Stimulated activated CD8-positive, alpha-beta memory T cell treated with anti-CD3 and anti-CD28 coated beads, Interleukin-7, amount 100 ng/mL, for 48 hours (primary cell): Measurements from ENCODE around the gene CAMTA1.

Source experiments
- DNase-seq, 2 donors: peaks; one replicate each; pipeline ENCODE4 v3.0.0-alpha.2; 2020; ENCODE audit warnings: low read depth in 1 of 2; ENCODE audit errors: extremely low read depth in 1 of 2

Gene CAMTA1

DNA sequence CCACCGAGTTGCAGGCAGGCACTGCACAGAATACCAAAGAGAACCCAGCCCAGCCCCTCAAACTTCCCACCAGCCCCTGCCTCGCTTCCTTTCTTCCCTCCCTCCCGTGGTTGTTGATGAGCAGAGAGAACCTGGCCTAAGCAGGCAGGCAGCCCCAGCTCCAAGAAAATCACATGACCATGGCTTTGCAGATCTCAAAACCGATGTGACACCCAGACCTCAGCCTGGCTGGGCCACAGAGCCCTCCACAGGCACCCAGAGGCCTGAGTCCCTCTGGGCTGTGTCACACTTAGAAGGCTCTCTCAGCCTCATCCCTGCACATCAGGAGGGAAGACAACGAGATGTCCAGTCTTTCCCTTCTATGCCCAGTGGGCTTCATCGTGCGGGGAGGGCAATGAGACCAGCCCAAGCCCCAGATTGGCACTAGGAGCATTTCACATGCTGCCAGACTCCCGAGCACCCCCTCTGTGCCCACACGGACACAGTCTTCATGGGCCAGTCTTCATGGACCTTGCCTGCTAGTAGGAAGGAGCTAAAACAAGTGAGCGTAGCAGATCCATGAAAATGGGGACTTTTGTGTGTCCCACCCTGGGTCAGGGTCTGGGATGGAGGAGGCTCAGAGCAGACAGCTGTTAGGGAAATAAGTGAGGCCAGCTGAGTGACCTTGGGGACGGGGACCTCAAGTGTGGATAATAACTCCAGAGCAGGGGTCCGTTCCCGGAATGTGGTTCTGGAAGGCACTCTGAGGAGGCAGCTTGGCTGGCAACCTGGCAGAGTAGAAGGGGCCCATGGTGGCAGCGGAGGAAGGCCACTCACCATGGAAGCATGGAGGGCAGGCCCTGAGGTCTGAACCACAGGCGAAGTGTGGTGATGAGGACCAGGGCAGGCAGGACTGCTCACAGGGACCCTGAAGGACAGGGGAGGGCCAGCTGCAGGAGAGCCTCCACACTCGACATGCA is 781.4 kb downstream of the CAMTA1 start:
- no peak for DNase-seq

DNA sequence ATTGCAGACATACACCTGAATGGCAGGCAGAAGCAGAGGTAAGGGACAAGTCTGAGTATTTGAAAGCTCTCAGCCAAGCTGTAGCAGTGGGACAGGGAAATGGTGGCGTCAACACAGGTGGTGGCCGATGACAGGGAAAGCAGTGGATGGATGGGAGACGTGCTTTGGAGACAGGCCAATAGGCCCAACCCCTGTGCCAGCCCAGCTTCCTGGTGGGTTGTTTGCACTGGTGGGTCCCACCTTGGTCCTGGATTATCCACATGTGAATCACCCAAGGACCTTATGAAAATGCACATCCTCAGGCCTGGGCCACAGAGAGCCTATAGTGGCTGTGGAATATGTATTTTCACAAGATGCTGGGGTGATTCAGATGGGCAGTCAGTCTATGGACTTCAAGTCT is 782.1 kb downstream of the CAMTA1 start:
- DNase-seq = no peak

DNA sequence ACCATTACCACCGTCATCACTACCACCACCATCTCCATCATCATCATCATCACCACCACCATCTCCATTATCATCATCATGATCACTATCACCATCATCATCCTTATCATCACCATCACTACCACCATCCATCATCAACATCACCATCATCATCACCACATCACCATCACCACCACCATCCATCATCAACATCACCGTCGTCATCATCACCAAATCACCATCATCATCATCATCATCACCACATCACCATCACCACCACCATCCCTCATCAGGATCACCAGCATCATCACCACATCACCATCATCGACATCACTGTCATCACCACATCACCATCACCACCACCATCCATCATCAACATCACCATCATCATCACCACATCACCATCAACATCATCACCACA is 782.8 kb downstream of the CAMTA1 start:
- no peak for DNase-seq

DNA sequence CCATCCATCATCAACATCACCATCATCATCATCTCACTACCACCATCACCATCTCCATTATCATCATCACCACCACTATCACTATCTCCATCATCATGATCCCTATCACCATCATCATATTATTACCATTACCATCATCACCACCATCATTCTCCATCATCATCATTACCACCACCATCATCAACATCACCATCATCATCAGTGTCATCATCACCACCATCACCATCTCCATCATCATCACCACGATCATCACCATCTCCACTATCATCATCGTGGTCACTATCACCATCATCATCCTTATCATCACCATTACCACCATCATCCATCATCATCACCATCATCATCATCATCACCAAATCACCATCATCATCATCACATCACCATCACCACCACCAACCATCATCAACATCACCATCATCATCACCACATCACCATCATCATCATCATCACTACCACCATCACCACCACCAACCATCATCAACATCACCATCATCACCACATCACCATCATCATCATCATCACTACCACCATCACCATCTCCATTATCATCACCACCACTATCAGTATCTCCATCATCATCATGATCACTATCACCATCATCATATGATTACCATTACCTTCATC is 783.8 kb downstream of the CAMTA1 start:
- no peak for DNase-seq

DNA sequence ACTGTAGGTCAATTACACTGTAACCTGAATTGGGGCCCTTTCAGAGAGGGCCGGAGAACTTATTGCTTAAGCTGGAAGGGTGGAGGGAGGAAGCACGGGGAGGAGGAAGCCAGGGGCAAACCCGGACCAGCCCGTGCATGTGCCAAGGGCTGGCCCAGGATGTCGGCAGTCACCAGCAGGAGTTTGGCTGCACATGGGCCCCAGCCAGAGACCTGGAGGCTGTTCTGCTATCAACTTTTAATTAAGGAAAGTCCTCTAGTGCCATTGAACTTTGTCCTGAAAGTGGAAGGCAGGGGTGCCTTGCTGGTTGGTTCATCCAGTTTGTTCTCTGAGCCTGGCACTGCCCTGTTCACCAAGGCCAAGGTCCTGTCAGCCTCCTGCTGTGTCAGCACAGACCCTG is 785.1 kb downstream of the CAMTA1 start:
- no peak for DNase-seq

DNA sequence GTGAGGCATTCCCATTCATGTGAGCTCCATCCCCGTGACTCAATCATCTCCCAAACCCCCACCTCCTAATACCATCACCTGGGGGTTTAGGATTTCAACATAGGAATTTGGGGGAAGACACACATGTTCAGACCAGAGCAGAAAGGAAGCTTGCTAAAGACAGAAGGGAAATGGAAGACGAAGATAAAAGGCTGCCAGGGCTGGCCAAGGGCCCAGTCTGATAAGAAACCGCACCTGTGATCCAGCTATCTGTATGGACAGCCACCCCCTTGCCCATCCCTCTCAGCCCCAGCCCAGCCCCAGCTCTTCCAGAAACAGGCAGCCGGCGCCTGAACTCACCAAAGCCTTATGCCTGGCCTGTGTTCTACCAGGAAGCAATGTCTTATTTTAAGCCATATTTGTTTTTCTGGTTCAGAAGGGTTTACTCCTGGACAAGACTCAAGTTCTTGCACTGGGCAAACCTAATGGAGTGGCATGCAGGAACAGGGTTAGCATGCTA is 787.4 kb downstream of the CAMTA1 start:
- no peak for DNase-seq

DNA sequence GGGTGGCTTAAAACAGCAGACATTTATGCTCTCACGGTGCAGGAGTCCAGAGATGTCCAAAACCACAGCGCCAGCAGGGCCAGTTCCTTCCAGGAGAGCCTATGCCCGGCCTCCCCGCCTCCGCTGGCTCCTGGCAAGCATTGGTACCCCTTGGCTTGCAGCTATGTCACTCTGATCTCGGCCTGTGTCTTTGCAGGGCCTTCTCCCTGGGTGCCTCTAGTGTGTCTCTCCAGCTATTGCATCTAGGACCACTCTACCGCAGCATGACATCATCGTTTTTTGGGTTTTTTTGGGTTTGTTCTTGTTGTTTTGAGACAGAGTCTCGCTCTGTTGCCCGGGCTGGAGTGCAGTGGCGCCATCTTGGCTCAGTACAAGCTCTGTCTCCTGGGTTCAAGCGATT is 788.2 kb downstream of the CAMTA1 start:
- no peak for DNase-seq

DNA sequence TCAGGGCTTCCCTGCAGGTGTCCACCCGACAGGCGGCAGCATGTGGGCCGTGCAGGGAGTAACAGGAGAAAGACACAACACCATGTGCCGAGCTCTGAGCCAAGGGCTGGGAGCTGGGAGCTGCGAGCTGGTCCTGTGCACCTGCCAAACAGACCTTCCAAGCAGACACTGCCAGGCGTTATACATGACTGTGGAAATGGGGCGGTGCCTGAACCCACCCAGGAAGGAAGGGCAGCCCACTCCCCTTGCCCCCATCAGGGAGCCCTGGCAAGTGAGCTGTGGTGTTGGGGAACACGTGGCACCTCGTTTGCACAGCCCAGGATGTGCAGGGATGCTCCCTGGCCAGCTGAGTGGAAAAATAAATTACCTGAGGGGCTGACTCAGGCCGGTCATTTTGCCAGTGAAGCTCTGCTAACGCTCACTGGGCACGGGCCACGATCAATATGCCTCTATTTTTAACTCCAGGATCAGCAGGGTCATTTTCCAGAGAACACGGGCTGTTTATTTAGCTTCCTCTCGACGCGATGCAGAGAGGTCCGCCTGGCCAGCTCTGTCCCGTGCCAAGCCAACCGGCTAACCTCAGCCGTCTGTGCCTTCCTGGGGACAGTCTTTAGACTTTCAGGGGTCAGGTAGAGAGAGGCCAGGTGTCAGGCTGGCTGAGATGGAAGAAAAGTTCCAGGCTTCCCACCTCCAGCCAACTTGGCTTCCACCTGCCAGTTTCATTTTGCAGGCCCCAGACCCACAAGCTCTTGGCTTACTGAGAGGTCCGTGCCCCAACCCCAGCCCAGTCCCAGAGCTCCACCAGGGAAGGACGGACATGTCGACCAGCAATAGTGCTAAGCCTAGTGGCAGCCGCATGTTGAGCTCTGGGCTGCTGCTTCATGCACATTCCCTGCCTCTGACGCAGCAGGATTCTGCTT is 789.1 kb downstream of the CAMTA1 start:
- no peak for DNase-seq

DNA sequence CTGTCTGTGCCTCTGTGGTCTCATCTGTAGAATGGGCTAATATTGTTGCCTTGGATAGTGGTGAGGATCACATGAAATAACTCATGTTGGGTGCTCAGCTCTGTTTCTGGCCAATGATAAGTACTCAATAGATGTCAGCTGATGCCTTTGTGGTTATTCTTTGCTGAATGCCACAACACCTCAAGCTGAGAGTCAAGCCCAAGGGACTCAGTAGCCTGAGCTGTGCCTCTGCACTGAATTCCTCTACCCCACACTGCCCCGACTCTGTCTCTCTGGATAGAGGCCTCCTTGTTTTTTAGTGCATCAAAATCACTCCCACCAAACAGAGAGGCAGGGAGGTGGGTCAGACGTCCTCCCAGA is 789.8 kb downstream of the CAMTA1 start:
- DNase-seq = no peak

DNA sequence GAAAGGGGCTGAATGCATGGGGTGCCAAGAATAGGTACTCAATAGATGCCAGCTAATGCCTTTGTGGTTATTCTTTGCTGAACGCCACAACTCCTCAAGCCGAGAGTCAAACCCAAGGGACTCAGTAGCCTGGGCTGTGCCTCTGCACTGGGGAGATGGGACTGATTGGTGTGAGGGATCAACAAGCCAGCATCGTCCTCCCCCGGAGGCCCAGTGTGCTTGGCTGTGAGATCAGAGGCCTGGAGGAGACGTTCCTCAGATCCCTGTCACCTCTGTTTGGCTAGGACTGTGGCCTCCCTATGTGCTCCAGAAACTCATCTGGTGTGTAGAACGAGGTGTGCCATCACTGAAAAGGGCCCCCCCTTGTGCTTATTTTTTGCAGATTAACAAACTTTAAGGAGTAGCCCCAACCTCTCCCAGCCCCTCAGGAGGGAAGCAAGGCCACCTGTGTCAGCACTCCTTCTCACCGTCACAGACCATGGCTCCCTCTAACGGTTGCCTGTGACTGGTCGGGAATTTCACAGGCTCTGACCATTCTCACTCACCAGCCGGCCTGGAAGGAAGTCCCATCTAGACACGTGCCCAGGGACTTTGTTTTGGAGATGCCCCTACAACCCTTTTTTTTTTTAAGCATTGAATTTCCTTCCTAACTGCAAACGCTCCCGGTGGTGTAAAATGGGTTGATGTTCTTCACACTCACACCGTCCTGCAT is 791.8 kb downstream of the CAMTA1 start:
- no peak for DNase-seq

DNA sequence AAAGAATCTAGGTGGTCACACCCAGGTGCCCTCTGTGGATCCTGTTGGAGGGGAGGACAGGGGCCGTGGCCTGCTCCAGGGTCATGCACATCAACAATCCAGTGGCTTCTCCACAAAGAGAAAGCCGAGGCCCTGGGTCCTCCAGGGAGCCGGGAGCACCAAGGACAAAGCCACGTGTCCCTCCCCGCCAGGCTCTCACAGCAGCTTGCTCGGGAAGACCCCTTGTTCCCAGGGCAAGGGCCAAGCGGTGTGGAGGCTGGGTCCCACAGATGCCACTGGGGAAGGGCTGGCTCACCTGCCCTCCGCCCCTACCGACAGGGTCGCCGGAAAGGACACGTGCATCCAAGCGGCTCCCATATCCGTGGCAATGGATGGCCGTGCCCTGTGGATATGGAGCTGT is 793.0 kb downstream of the CAMTA1 start:
- DNase-seq = no peak

DNA sequence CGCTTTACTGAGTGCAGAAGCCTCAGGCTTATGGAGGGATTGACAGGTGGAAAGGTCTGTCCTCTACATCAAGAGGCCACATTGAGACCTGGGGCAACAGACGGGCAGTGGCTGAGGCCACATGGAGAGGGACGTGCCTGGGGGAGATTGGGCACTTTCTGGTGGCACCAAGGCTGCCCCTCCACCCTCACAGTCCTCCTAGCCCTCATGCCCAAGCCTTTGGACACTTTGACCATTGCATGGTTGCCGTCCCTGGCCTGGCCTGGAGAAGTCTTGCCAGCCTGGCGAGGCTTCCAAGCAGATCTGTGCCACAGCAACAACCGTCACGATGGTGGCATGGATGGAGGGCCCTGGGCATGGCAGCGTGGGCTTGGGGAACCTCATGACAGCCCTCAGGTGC is 793.8 kb downstream of the CAMTA1 start:
- no peak for DNase-seq

DNA sequence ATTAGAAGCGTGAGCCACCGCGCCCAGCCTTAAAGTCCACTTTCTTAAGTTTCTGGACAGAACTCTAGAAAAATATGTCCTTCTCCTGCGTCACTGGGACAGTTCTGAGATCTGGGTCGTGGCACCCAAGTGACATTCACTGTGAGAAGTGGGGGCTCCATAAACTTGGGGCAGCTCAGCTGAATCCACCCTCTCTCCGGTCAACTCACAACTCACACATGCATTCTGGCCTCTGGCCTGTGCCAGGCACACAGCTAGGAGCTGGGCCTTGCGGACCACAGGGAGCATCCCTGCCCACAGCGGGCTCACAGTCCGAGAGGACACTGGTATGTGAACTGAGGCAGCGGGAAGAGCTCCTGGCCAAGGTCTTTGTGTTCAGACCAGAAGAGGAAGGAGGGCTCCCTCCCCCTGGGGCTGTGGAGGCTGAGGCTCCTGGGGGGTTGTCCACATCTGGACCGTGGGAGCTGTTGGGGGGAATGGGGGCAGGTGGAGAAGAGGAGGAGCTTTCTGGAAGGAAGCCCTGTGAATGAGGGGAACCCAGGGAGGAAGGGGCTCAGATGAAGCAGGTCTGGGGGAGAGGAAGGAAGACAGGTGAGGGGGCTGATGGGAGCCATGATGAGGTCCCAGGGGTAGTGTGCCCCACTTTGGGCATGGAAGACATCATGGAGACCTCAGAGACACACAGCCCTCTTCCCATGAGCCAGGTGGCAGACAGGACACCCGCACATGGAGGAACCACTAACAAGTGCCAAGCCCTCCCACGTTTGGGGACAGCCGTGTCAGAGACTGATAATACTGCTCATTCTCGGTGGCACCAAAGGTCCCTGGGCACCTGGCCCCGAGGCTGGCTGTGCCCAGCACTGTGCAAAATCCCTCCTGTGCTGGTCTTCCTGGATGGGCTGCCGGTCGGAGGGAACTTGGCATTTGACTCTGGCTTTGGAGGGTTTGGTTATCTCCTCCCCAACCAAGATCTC is 794.9 kb downstream of the CAMTA1 start:
- DNase-seq = no peak

DNA sequence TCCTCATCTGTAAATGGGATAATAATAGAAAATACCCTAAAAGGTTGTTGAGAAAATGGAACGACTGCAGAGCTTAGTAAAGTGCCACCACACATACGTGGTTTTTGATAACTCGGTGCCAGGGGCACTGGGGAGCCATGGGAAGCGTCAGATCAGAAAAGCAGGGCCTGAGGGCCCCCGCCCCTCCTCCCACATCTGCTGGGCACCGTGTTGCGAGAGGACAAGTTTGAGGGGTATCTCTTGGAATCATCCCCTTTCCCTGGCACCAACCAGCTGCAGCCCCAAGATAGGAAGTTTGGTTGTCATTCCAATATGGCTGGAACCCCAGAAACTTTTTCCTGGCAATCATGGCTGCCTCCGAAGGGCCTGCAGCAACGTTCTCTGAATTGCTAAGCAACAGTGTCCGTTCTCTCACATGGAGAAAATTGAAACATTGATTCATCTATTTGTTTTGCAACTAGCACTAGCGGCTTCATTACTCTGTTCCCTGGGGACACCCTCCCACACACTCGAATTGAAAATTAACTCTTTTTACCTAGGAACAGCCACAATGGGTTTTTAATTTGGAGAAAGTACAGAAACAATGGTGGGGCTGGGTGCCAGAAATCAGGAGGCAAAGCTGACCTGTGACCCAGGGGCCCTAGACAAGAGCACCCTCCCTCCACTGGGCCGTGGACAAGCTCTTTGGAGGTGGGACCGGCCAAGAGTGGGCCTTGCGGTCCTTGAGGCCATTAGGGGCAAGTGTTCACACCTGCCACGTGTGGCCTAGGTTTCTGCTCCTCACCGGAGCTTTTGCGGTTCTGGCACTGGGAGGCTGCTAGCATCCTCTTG is 795.9 kb downstream of the CAMTA1 start:
- no peak for DNase-seq

DNA sequence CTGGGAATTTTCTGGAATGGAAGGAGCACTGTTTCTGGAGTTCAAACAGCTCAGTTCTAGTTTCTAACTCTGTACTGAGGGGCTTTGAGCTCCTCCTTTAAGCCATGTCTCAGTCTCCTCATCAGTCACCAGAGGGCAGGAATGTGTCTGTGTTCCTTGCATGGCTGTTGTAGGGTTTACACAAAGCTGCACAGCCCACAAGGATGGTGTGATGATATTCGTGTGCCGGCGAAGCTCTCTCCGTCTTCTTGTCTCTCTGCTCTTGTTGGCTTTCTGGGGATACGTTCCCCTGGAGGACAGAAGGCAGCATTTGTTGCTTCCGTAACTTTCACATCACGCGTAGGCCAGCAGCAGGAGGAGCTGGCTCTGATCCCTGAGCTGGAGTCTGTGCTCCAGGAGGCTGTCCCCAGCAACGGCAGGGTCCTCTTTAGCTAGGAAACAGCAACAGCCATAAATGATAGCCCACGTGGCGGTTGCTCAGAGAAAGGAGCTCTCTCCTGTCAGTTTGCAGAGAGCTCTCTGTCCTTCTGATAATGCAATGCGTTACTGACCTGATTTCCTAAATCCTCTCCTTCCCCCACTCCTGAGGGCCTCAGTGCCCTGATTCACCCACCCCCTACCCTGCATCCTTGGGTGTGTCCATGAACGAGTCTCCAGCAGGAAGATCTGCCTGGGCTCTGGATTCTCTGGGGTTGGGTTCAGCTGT is 796.7 kb downstream of the CAMTA1 start:
- DNase-seq = no peak

DNA sequence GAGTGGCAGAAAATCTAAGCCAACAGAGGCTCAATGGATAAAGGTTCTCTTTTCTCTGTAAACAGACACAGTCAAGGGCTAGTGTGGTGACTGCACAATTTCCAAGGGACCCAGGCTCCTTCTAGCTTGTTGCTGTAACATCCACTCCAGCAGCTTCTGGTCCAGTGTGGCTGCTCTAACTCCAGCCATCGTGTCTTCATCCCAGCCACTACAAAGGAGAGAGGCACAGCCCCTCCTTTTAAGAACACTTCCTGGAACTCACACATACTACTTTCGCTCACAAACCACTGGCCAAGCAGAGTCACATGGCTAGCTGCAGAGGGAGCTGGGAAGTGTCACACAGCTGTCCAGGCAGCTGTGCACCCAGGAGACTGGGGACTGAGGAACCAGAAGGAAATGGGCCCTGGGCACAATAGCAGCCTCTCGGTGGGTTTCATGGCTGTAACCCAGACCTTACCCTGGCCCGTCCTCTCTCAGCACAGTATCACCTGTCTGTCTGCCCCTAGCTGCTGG is 797.3 kb downstream of the CAMTA1 start:
- DNase-seq = no peak

DNA sequence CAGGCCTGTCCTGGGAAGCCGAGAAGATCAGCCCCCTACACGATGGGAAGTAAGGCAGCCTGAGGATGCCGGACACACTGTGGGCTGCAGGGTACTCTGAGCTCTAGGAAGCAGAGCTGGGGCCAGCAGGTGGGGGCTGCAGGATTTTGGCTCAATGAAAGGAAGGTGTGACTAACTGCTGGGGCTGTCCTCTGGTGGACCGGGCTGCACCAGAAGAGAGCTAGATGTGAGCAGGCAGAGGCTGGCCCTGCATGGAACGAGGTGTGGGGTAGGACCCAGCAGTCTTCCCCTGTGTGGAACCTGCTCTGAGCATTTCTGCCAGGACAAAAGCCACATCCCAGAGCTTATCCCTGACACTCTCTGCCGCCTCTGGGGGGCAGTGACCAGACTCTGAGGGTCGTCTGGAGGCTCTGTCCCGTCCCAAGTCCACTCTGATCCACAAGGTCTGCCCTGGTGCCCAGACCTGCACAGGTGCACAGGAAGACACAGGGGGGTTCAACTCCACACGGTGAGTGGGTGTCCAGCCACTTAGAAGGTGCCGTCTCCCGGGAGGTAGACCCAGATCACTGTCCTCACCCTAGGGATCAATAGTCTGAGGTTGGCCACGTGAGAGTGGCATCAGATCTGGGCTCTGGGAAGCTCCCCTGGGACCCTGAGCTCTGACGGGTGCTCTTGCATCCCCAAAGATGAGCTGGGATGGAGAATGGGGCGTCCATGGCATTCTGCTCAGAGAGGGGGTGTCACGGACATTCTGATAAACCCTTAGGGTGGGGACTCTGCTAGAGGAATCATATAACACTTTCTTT is 798.2 kb downstream of the CAMTA1 start:
- DNase-seq = no peak
